Activated CD4-positive, alpha-beta T cell treated with anti-CD3 and anti-CD28 coated beads, Interleukin-2, amount 50 U/mL, for 16 hours (primary cell): Measurements from ENCODE around the gene GRIK3.
"Not testable (repeated sequence)": the region's sequence is repeated elsewhere in the genome, so short reads cannot be mapped to it uniquely, and the experiment has no call there.

ENCODE experiments used
- DNase-seq: peaks from one replicate; pipeline ENCODE4 v3.0.0-alpha.2; 2020

GRIK3 gene

GRCh38 chr1:37034121-37035013, at the start of gene GRIK3:
Gene GRIK3, minus strand, starts transcription at chr1:37034515. Its CDS starts 407 bp downstream, at chr1:37034108.
- DNase-seq: no peak

- no peak for DNase-seq
These were observed 49.7 kb upstream of the GRIK3 start for GRCh38 chr1:37084013-37084412.

GRCh38 chr1:37083603-37084002, 49.3 kb upstream of the GRIK3 start:
- no peak for DNase-seq

- not testable (repeated sequence) for DNase-seq
These were observed 46.1 kb upstream of the GRIK3 start for GRCh38 chr1:37080296-37080986.

- no peak for DNase-seq
These were observed 44.6 kb upstream of the GRIK3 start for GRCh38 chr1:37078866-37079265.

- DNase-seq: no peak
These were observed 41.9 kb upstream of the GRIK3 start for GRCh38 chr1:37076168-37076567.

- DNase-seq: no peak
These were observed 39.6 kb upstream of the GRIK3 start for GRCh38 chr1:37073854-37074379.

GRCh38 chr1:37073152-37073853, 39.0 kb upstream of the GRIK3 start:
- no peak for DNase-seq

- DNase-seq: no peak
These were observed 37.5 kb upstream of the GRIK3 start for GRCh38 chr1:37071829-37072228.

- DNase-seq: no peak
These were observed 35.8 kb upstream of the GRIK3 start for GRCh38 chr1:37070126-37070525.

- no peak for DNase-seq
These were observed 35.1 kb upstream of the GRIK3 start for GRCh38 chr1:37069406-37069805.

GRCh38 chr1:37068897-37069296, 34.6 kb upstream of the GRIK3 start:
- DNase-seq: no peak

GRCh38 chr1:37068260-37068659, 33.9 kb upstream of the GRIK3 start:
- DNase-seq: no peak

GRCh38 chr1:37064039-37064438, 29.7 kb upstream of the GRIK3 start:
- DNase-seq: no peak

- DNase-seq: no peak
These were observed 25.0 kb upstream of the GRIK3 start for GRCh38 chr1:37059346-37059745.

GRCh38 chr1:37058424-37058988, 24.2 kb upstream of the GRIK3 start:
- DNase-seq: no peak

GRCh38 chr1:37056325-37056724, 22.0 kb upstream of the GRIK3 start:
- DNase-seq: no peak

- DNase-seq: no peak
These were observed 21.3 kb upstream of the GRIK3 start for GRCh38 chr1:37055631-37056030.

- DNase-seq: no peak
These were observed 18.9 kb upstream of the GRIK3 start for GRCh38 chr1:37053173-37053572.

GRCh38 chr1:37052120-37052519, 17.8 kb upstream of the GRIK3 start:
- DNase-seq: no peak

GRCh38 chr1:37051346-37051745, 17.0 kb upstream of the GRIK3 start:
- DNase-seq: no peak

- no peak for DNase-seq
These were observed 13.2 kb upstream of the GRIK3 start for GRCh38 chr1:37047542-37047941.

- no peak for DNase-seq
These were observed 8.8 kb upstream of the GRIK3 start for GRCh38 chr1:37043101-37043500.
